ENCODE results near the gene ZNF446. TPM values are rescaled to one million over a fixed set of nuclear protein-coding genes. Genes with fewer than 3 reads are reported as not detected.

ZNF446 gene
- polyA plus RNA-seq, 5 donors, result 12.0 to 16.5 (median 14.0) TPM

GRCh38 chr19:58522709-58523108 is 46.6 kb downstream of the ZNF446 start:
- DNase-seq, result no peak

GRCh38 chr19:58529405-58529804 is 53.3 kb downstream of the ZNF446 start:
- no peak for DNase-seq

Other genes with a start within 250 kb of the ZNF446 start
- gene ZNF544, start 247.4 kb upstream of the ZNF446 start, polyA plus RNA-seq (ENCODE audit: insufficient read depth in 1 of 5, insufficient read length in 5 of 5, low replicate concordance in 1 of 5), result 10 to 100 TPM; 29.3 to 41.2 (median 39.0) TPM
- 10 to 100 TPM in 1 of 5 donors, 1 to 10 TPM in 4; 7.0 to 10.4 (median 9.7) TPM for gene ZNF8, start 197.4 kb upstream of the ZNF446 start, polyA plus RNA-seq (ENCODE audit: insufficient read depth in 1 of 5, insufficient read length in 5 of 5, low replicate concordance in 1 of 5)
- 10 to 100 TPM; 50.7 to 57.1 (median 53.8) TPM for gene ERVK3-1, start 171.0 kb upstream of the ZNF446 start, polyA plus RNA-seq (ENCODE audit: insufficient read depth in 1 of 5, insufficient read length in 5 of 5, low replicate concordance in 1 of 5)
- 1 to 10 TPM; 3.6 to 4.5 (median 3.9) TPM for gene ZSCAN22, start 149.4 kb upstream of the ZNF446 start, polyA plus RNA-seq (ENCODE audit: insufficient read depth in 1 of 5, insufficient read length in 5 of 5, low replicate concordance in 1 of 5)
- gene A1BG, start 122.9 kb upstream of the ZNF446 start, polyA plus RNA-seq (ENCODE audit: insufficient read depth in 1 of 5, insufficient read length in 5 of 5, low replicate concordance in 1 of 5), result 1 to 10 TPM in 3 of 5 donors, under 1 TPM in 2; 0.90 to 4.6 (median 1.9) TPM
- gene ZNF497, start 113.6 kb upstream of the ZNF446 start, polyA plus RNA-seq (ENCODE audit: insufficient read depth in 1 of 5, insufficient read length in 5 of 5, low replicate concordance in 1 of 5), result 1 to 10 TPM; 2.5 to 4.7 (median 3.0) TPM
- gene ZNF837, start 95.3 kb upstream of the ZNF446 start, polyA plus RNA-seq (ENCODE audit: insufficient read depth in 1 of 5, insufficient read length in 5 of 5, low replicate concordance in 1 of 5), result 1 to 10 TPM; 1.4 to 4.2 (median 2.2) TPM
- 1,000 to 10,000 TPM; 1,196 to 1,701 (median 1,259) TPM for gene RPS5, start 89.1 kb upstream of the ZNF446 start, polyA plus RNA-seq (ENCODE audit: insufficient read depth in 1 of 5, insufficient read length in 5 of 5, low replicate concordance in 1 of 5)
- gene RNF225, start 80.7 kb upstream of the ZNF446 start, polyA plus RNA-seq (ENCODE audit: insufficient read depth in 1 of 5, insufficient read length in 5 of 5, low replicate concordance in 1 of 5), result not detected
- 10 to 100 TPM in 2 of 5 donors, 1 to 10 TPM in 3; 8.0 to 11.3 (median 9.9) TPM for gene ZNF584, start 67.7 kb upstream of the ZNF446 start, polyA plus RNA-seq (ENCODE audit: insufficient read depth in 1 of 5, insufficient read length in 5 of 5, low replicate concordance in 1 of 5)
- 10 to 100 TPM in 4 of 5 donors, 1 to 10 TPM in 1; 7.8 to 11.3 (median 10.7) TPM for gene ZNF132, start 36.2 kb upstream of the ZNF446 start, polyA plus RNA-seq (ENCODE audit: insufficient read depth in 1 of 5, insufficient read length in 5 of 5, low replicate concordance in 1 of 5)
- 1 to 10 TPM; 4.6 to 8.0 (median 6.7) TPM for gene ZNF324B, start 24.7 kb upstream of the ZNF446 start, polyA plus RNA-seq (ENCODE audit: insufficient read depth in 1 of 5, insufficient read length in 5 of 5, low replicate concordance in 1 of 5)
- gene ZNF324, start 9.3 kb upstream of the ZNF446 start, polyA plus RNA-seq (ENCODE audit: insufficient read depth in 1 of 5, insufficient read length in 5 of 5, low replicate concordance in 1 of 5), result 10 to 100 TPM in 1 of 5 donors, 1 to 10 TPM in 4; 6.8 to 10.1 (median 8.5) TPM
- gene SLC27A5, start 35.6 kb downstream of the ZNF446 start, polyA plus RNA-seq (ENCODE audit: insufficient read depth in 1 of 5, insufficient read length in 5 of 5, low replicate concordance in 1 of 5), result 1 to 10 TPM; 5.8 to 9.5 (median 7.8) TPM
- 10 to 100 TPM in 2 of 5 donors, 1 to 10 TPM in 3; 7.2 to 17.2 (median 9.1) TPM for gene ZBTB45, start 43.5 kb downstream of the ZNF446 start, polyA plus RNA-seq (ENCODE audit: insufficient read depth in 1 of 5, insufficient read length in 5 of 5, low replicate concordance in 1 of 5)
- 100 to 1,000 TPM; 459 to 685 (median 528) TPM for gene TRIM28, start 67.7 kb downstream of the ZNF446 start, polyA plus RNA-seq (ENCODE audit: insufficient read depth in 1 of 5, insufficient read length in 5 of 5, low replicate concordance in 1 of 5)
- 100 to 1,000 TPM in 1 of 5 donors, 10 to 100 TPM in 4; 83.6 to 114 (median 94.7) TPM for gene CHMP2A, start 78.8 kb downstream of the ZNF446 start, polyA plus RNA-seq (ENCODE audit: insufficient read depth in 1 of 5, insufficient read length in 5 of 5, low replicate concordance in 1 of 5)
- 10 to 100 TPM; 64.8 to 90.5 (median 77.1) TPM for gene UBE2M, start 82.3 kb downstream of the ZNF446 start, polyA plus RNA-seq (ENCODE audit: insufficient read depth in 1 of 5, insufficient read length in 5 of 5, low replicate concordance in 1 of 5)
- gene MZF1, start 97.0 kb downstream of the ZNF446 start, polyA plus RNA-seq (ENCODE audit: insufficient read depth in 1 of 5, insufficient read length in 5 of 5, low replicate concordance in 1 of 5), result 10 to 100 TPM; 27.0 to 49.9 (median 40.9) TPM